Esophagus (tissue), 2 donors: ENCODE data around the gene MNAT1. TPM values are rescaled to one million over a fixed set of nuclear protein-coding genes. Genes with fewer than 3 reads are reported as not detected.
"Not testable (repeated sequence)": the region's sequence is repeated elsewhere in the genome, so short reads cannot be mapped to it uniquely, and the experiment has no call there.

ENCODE experiments used
- H3K27ac ChIP-seq, 2 donors: one replicate each; pipeline ENCODE4 v1.5.1; 2013; ENCODE audit warnings: low read depth in 2 of 2, mild to moderate bottlenecking in 2 of 2, inconsistent platforms in 1 of 2, low read length in 1 of 2, moderate library complexity in 1 of 2
- H3K27me3 ChIP-seq, 2 donors: one replicate each; pipeline ENCODE4 v1.6.1; 2013; ENCODE audit warnings: low read length in 2 of 2, control low read depth in 1 of 2, mild to moderate bottlenecking in 1 of 2; ENCODE audit not compliant: insufficient read depth in 2 of 2, control insufficient read depth in 1 of 2
- H3K36me3 ChIP-seq, 2 donors: one replicate each; pipeline ENCODE4 v1.6.1; 2013; ENCODE audit warnings: low read length in 1 of 2; ENCODE audit not compliant: control insufficient read depth in 2 of 2, insufficient read depth in 2 of 2
- H3K4me1 ChIP-seq, 2 donors: one replicate each; pipeline ENCODE4 v1.6.1; 2013; ENCODE audit warnings: low read length in 1 of 2; ENCODE audit not compliant: control insufficient read depth in 2 of 2, insufficient read depth in 2 of 2
- H3K4me3 ChIP-seq, 2 donors: one replicate each; pipeline ENCODE4 v1.5.1; 2013; ENCODE audit warnings: low read length in 2 of 2, mild to moderate bottlenecking in 2 of 2, low read depth in 1 of 2, moderate library complexity in 1 of 2
- H3K9me3 ChIP-seq, 2 donors: one replicate each; pipeline ENCODE4 v1.6.1; 2013; ENCODE audit warnings: mild to moderate bottlenecking in 2 of 2, low read depth in 1 of 2, low read length in 1 of 2, moderate library complexity in 1 of 2; ENCODE audit not compliant: control insufficient read depth in 2 of 2, insufficient read depth in 1 of 2
- WGBS, 2 donors: extraction: QIAGEN DNeasy Blood & Tissue Kit; methylation state at CpG; one replicate each; pipeline ENCODE4 v1.1.7; 2013; 5-methylcytosine and 5-hydroxymethylcytosine counted together
- polyA plus RNA-seq, 2 donors: library from polyadenylated mRNA; stranded (reverse); fragments of 200-250 nt; gene quantifications; one replicate each; pipeline ENCODE4 v1.2.3, GENCODE V29; 2013
- donor health status: healthy with polysubstance abuse.
- donor health status: Bipolar disorder and iron deficiency.

Gene MNAT1
- polyA plus RNA-seq, 2 donors, result 13.4 to 18.1 TPM

DNA sequence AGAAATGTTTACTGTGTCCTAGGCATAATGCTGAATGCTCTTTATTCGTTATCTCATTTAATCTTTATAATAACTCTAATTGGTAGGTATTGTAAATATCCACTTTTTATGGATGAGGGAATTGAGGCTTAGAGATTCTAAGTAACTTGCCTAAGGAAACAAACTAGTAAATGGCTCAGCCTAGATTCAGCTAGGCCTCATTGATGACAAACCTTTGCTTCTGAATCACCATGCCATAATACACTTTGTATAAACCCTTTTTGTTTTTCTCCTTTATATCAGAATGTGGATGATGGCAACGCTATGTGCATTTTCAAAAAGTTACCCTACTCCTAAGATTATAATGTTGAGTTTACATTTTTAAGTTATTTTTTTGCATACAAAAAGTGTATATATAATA is 34.0 kb downstream of the MNAT1 start:
- Histone ChIP-seq H3K27me3 (no peaks in the 10 kb centered on the region), H3K4me3 (no peak overlapping the region), H3K4me1 (no peaks in the 10 kb centered on the region), H3K36me3 (no peaks in the 10 kb centered on the region), H3K9me3 (no peaks in the 10 kb centered on the region), H3K27ac (no peak overlapping the region)
- WGBS, 2 donors, result 90 to 92% methylated on average over 2 of the region's 2 CpGs

DNA sequence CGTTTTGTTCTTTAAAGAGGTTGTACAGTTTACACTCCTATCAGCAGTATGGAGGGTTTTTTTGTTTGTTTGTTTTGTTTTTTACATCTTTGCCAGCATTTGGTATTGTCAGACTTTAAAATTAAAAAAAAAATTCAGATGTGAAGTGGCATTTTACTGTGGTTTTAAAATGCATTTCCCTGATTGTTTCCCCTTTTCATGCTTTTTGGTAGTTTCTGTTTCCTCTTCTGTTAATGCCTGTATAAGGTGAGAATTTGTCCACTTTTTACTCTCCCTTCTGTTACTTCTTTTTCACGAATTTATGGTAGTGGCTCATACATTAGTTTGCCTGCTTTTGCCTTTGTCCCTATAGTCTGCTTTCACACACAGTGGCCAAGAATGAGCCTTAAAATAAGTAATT is 36.6 kb downstream of the MNAT1 start:
- H3K4me1 ChIP-seq, result no peaks in the 10 kb centered on the region
- WGBS, 2 donors, result 43 to 47% methylated on average over 2 of the region's 2 CpGs
- H3K4me3 ChIP-seq, result no peak overlapping the region
- no peak overlapping the region for H3K27ac ChIP-seq
- no peaks in the 10 kb centered on the region for H3K9me3 ChIP-seq
- no peaks in the 10 kb centered on the region for H3K27me3 ChIP-seq
- no peaks in the 10 kb centered on the region for H3K36me3 ChIP-seq

DNA sequence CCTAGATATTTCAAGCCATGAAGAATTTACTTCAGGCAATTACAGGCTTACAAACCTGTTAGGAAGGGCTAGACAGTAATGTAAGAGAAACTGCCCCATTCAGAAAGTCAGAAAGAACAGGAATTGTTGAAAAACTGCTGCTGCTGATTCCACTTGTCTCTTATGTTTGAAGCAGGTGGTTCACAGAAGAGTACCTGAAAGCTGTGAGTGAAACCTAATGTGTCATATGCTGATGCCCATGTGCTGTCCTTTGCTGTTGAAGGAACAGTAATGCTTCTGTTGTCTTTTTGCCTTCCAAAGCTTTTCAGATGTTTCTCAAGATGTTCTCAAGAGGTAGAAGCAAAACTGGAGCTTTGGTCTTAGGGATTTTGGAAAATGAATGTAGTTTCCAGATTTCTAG is 39.0 kb downstream of the MNAT1 start:
- no peaks in the 10 kb centered on the region for H3K36me3 ChIP-seq
- H3K9me3 ChIP-seq, result no peaks in the 10 kb centered on the region
- no peak overlapping the region for H3K4me3 ChIP-seq
- H3K27me3 ChIP-seq, result no peaks in the 10 kb centered on the region
- no peaks in the 10 kb centered on the region for H3K4me1 ChIP-seq
- H3K27ac ChIP-seq, result no peak overlapping the region

DNA sequence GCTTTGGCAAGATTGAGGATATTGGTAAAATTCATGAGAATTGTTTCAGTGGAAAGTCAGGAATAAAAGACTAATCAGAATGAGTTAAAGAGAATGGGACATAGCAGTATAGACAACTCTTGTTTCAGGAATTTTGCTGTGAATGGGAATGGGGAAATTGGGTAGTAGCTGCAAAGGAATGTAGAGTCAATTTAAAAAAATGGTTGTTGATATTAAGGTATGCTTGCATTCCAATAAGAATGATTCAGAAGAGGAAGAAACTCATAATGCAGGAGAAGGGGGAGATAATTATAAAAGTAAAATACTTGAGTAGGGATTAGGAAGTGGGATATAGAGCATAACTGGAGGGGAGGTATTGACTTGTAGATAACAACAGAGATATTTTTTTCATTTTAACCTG is 40.7 kb downstream of the MNAT1 start:
- Histone ChIP-seq H3K4me1 (no peaks in the 10 kb centered on the region), H3K9me3 (no peaks in the 10 kb centered on the region), H3K36me3 (no peaks in the 10 kb centered on the region), H3K27ac (no peak overlapping the region), H3K4me3 (no peak overlapping the region), H3K27me3 (no peaks in the 10 kb centered on the region)

DNA sequence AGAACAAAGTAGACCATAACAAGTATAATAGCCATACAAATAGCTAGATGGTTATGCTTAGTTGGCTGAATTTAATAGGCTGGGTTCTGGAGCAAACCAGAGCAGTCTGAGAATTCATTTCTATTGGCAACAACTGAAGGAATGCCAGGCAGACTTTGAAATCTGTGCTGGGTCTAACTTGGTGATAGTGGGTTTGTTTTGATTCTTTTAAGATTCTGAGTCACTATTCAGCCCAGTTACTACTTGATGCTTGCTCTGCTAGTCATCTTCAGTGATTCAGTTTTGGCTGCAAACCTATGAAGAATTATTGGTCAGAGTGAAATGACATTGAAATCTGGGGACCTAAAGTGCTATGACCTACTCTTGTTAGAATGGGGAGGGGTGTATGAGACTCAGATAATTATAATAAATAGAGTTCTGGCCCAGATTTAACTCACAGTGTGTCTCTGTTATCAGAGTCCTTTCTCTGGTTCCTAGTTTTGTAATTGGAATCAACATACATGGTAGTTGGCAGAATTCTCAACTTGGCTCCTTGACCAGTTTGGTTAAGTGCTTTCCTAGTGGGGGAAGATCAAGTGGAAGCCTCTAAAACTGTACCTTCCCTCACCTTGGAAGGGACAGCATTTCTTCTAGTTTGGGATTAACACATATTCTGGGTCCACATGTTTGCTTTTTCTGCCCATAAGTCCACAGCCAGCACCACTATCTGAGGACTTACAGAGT is 43.5 kb downstream of the MNAT1 start:
- Histone ChIP-seq H3K27ac (no peak overlapping the region), H3K4me1 (no peaks in the 10 kb centered on the region), H3K9me3 (no peaks in the 10 kb centered on the region), H3K27me3 (no peaks in the 10 kb centered on the region), H3K36me3 (no peaks in the 10 kb centered on the region), H3K4me3 (no peak overlapping the region)

DNA sequence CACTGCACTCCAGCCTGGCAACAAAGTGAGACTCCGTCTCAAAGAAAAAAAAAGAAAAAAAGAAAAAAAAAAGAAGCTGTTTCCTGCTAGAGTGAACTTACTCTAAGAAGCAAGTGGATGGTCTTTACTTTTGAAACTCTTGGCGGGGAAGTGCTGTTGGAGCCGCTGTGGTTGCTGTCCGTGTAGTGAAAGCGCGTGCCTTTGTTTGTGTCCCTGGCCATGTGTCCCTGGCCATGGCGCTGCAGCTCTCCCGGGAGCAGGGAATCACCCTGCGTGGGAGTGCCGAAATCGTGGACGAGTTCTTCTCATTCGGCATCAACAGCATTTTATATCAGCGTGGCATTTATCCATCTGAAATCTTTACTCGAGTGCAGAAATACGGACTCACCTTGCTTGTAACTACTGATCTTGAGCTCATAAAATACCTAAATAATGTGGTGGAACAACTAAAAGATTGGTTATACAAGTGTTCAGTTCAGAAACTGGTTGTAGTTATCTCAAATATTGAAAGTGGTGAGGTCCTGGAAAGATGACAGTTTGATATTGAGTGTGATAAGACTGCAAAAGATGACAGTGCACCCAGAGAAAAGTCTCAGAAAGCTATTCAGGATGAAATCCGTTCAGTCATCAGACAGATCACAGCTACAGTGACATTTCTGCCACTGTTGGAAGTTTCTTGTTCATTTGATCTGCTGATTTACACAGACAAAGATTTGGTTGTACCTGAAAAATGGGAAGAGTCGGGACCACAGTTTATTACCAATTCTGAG is 45.4 kb downstream of the MNAT1 start:
- not testable (repeated sequence) for H3K36me3 ChIP-seq, H3K27me3 ChIP-seq, H3K4me1 ChIP-seq, H3K27ac ChIP-seq, H3K4me3 ChIP-seq, H3K9me3 ChIP-seq
- 95 to 96% methylated on average over 18 of the region's 18 CpGs for WGBS, 2 donors

DNA sequence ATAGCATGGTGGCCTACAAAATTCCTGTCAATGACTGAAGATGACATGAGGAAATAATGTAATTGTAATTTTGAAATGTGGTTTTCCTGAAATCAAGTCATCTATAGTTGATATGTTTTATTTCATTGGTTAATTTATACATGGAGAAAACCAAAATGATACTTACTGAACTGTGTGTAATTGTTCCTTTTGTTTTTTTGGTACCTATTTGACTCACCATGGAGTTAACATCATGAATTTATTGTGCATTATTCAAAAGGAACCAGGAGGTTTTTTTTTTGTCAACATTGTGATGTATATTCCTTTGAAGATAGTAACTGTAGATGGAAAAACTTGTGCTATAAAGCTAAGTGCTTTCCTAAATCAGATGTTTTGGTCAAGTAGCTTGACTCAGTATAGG is 46.0 kb downstream of the MNAT1 start:
- H3K27me3 ChIP-seq, H3K36me3 ChIP-seq, H3K27ac ChIP-seq, H3K9me3 ChIP-seq, H3K4me1 ChIP-seq, H3K4me3 ChIP-seq: not testable (repeated sequence)

DNA sequence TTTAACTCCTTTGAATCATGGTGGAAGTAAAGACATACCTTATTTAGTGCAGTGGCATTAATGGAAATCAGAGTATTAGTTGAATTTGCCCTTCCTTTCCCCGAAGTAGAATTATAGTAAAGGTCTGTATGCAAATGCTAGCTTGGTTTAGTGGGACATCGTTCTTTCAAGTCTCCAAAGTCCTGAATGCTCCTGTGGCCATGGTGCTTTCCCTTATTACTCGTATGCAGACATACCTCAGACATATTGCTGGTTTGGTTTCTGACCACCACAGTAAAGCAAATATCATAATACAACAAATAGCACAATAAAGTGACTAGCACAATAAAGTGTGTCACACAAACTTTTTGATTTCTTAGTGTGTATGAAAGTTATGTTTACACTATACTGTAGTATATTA is 52.3 kb downstream of the MNAT1 start:
- 90 to 91% methylated on average over 3 of the region's 3 CpGs for WGBS, 2 donors
- no peaks in the 10 kb centered on the region for H3K4me1 ChIP-seq
- no peak overlapping the region for H3K4me3 ChIP-seq
- H3K27ac ChIP-seq, result no peak overlapping the region
- H3K27me3 ChIP-seq, result no peaks in the 10 kb centered on the region
- no peaks in the 10 kb centered on the region for H3K36me3 ChIP-seq
- H3K9me3 ChIP-seq, result no peaks in the 10 kb centered on the region

DNA sequence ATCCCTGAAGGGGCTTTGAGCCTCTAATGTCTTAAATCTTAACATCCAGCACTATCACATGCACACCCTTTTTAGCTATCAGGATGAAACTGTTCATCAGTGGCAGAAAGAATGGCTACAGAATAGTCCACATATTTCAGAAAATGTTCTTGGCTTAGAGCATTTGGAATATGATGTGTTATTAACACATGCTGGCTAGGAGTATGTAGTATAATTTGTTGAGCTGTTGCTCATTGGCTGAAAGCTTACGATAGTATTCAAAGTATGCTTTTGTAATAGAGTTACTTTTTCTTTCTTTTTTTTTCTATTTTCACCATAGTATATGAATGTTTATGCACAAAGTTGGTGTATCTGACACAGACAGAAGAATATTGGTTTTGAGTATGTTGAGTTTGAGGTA is 55.1 kb downstream of the MNAT1 start:
- H3K9me3 ChIP-seq, result no peaks in the 10 kb centered on the region
- H3K4me1 ChIP-seq, result no peaks in the 10 kb centered on the region
- no peak overlapping the region for H3K4me3 ChIP-seq
- H3K27me3 ChIP-seq, result no peaks in the 10 kb centered on the region
- WGBS, 2 donors, result 93 to 94% methylated on average over 1 of the region's 1 CpG
- no peaks in the 10 kb centered on the region for H3K36me3 ChIP-seq
- no peak overlapping the region for H3K27ac ChIP-seq

DNA sequence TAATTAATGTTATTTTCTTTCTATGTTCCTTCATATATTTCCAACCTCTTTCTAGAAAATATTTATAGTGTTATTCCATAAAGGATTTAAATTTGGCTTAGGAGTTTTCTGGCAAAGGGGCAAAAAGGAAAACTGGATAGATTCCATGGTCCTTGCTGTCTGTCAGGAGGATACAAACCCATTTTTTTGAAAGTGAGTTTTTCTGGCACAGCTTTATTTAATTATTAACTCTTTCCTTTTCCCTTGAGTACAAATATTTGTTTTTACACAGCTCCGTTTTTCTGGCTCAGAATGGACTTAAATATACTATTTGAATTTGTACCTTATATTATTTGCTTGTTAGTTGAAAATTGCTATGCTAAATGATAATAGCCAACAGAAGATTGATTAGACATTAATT is 56.3 kb downstream of the MNAT1 start:
- no peaks in the 10 kb centered on the region for H3K9me3 ChIP-seq
- H3K4me1 ChIP-seq, result no peaks in the 10 kb centered on the region
- no peaks in the 10 kb centered on the region for H3K27me3 ChIP-seq
- 61 to 80% methylated on average over 1 of the region's 1 CpG for WGBS, 2 donors
- no peaks in the 10 kb centered on the region for H3K36me3 ChIP-seq
- H3K4me3 ChIP-seq, result no peak overlapping the region
- H3K27ac ChIP-seq, result no peak overlapping the region
